Mucosa of gallbladder (tissue), 1 donor: Measurements from ENCODE around the gene GHSR. TPM values are rescaled to one million over a fixed set of nuclear protein-coding genes. Genes with fewer than 3 reads are reported as not detected.
A peak's percentile ranks its signal among the peaks of the same experiment; 100 is the strongest.

ENCODE experiments used
- DNase-seq: peaks from one replicate; pipeline ENCODE4 v3.0.0-alpha.2; 2020; ENCODE audit warnings: low spot score
- total RNA-seq: library from RNA; stranded (reverse); gene quantifications from one replicate; pipeline ENCODE4 v1.2.1, GENCODE V29; 2021
- donor health status: DM: no; HTN: no; CAD: no.

GHSR gene
- total RNA-seq, result not detected

DNA sequence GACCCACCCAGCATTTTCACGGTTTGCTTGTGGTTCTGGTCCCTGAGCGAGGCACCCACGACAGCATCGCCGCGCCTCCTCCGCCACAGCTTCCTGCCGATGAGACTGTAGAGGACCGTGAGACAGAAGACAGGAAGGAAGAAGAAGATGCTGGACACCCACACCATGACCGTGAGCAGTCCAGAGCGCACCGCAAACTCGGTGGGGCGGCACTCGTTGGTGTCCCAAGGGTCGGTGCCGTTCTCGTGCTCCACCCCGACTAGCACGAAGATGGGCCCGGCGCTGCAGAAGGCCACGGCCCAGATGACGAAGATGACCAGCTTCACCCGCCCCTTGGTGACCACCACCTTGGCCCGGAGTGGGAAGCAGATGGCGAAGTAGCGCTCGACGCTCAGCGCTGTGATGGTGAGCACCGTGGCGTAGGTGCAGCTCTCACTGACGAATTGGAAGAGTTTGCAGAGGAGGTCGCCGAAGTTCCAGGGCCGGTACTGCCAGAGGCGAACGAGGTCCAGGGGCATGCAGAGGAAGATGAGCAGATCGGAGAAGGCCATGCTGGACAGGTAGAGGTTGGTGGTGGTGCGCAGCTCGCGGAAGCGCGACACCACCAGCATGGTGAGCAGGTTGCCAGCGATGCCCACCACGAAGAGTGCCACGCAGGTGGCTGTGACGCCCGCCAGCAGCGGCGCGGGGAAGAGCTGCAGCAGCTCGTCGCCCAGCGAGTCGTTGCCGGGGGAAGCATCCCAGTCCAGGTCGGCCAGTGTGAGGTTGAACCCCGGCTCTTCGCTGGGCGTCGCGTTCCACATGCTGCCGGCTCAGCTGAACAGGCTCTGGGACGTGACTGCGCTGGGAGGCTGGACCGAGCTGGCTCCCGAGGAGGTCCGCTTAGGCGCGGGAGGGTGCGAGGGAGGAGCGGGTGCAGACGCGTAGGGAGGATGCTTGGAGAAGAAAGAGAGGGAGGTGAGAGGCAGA, at the start of gene GHSR:
TSS of gene GHSR (minus strand) at position 846 of the 969 bp plus-strand sequence. CDS start at position 803, 43 bp downstream.
- DNase-seq, result no peak

- peak; percentile 84 for DNase-seq
Observed at GRCh38 chr3:172490198-172490669, 42.0 kb upstream of the GHSR start.

GRCh38 chr3:172478116-172478515, 29.9 kb upstream of the GHSR start:
- DNase-seq, result no peak

DNA sequence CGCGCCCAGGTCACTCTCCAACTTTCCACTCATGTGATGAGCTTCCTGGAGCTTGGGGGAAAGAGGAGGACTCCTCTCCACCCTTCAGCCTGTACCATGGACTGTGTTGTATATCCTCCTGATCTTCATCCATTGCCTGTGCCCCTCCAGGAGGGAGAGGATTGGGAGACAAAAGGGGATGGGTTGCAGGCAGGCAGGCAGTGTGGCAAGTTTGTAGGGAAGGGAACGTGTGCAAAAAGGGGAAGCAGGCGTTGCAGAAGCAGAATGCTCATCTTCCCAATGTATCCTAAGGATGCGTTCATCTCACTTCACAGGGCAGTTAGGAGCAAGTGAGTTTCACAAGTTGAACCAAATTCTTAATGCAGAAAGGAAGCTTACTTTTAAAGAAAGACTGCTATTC, 28.1 kb upstream of the GHSR start:
- no peak for DNase-seq

DNA sequence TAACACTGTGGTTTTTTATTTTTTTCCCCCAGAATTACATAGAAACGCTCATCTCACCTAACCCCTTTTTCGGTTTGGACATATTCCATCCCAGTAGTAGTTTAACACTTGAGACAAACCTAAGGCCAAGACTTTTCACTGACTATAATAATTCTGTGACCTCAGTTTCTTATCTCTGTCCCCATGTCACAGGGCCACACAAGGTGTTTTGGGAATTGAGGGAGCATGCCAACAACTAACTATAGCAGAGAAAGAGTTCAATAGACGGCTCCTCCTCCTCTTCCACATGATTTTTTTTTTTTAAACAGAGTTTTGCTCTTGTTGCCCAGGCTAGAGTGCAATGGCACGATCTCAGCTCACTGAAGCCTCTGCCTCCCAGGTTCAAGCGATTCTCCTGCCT, 27.4 kb upstream of the GHSR start:
- no peak for DNase-seq

- no peak for DNase-seq
Observed at GRCh38 chr3:172471903-172472302, 23.6 kb upstream of the GHSR start.

DNA sequence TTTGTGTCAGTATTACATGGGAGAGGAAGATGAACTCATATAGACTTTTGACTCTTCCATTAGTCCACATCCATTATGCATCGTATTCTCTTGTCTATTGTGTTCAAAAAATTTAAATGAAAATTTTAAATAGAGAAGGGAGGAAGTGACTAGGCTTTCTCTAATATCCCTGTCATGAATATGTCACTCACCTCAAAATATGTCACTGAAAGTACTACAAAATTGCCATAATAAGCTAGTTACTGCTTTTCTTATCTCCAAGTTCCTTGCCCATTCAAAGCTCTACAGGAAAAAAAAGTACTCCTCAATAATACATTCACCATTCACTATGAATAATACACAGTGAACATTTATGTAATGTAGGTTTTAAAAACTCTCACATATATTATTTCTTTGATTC, 22.3 kb upstream of the GHSR start:
- no peak for DNase-seq

DNA sequence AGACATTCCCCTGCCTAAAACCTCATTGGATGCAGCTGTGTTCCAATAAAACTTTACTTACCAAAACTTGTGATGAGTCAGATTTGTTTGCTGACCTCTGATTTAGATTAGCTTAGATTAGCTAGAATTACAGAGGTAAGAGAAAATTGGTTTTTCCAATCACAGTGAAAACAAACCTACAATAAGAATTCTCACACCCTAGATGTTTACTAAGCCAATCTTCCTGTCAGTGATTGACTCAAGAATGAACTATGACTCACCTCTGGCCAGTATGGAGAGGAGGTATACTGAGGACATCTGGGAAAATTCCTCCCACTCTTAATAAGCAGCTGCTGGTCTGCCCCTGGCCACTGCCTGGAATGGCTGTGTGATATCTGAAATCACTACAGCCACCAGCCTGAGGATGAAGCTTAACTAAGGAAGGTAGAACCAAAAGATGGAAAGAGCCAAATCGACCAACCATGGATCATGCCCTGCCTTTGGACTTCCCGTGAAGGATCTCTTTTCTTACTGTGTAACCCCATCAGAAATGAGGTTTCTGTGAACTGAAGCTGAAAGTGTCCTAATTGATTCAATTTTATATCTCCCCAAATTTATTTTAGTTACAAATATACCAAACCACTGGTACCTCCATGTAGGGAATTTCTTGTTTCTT, 19.0 kb upstream of the GHSR start:
- DNase-seq, result no peak

DNA sequence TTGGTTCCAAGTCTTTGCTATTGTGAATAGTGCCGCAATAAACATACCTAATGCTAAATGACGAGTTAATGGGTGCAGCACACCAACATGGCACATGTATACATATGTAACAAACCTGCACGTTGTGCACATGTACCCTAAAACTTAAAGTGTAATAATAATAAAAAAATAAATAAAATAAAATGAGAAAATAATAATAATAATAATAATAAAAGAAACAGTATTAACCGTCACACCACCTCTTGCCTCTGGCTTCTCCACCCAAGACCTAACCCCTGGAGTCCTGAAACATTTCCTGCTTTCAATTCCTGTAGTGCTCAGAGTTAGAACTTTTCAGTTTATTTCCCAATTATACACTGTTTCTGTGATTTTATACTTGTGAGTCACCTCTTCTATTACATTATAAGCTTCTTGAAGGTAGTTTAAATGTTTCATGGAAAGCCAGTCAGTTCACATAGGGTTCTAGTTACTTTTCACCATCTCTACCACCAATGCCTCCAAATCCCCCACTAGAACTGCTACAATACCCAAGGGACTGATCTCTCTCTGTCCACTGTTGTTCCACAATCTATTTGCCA, 18.4 kb upstream of the GHSR start:
- DNase-seq, result no peak

- DNase-seq, result no peak
Observed at GRCh38 chr3:172465281-172465680, 17.0 kb upstream of the GHSR start.

DNA sequence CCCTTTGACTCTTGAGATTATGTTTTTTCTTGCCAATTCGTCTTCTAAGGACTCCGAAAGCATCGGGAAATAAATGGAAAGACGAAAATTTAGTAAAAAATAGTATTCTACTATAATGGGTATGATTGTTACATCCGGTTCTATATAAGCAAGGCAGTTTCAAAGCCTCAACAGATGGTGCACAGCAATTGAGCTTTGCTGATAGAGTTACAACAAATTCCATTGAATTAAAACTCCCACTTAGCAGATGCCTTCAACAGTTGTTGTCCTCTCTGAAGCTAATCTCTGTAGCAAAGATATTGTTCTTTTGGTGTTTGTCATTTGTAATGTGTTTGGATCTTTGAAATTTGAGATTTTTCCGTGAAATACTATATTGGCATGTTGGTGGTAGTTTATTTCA, 16.1 kb upstream of the GHSR start:
- no peak for DNase-seq

- DNase-seq, result no peak
Observed at GRCh38 chr3:172461530-172462138, 13.4 kb upstream of the GHSR start.

GRCh38 chr3:172456404-172456803, 8.1 kb upstream of the GHSR start:
- DNase-seq, result no peak

DNA sequence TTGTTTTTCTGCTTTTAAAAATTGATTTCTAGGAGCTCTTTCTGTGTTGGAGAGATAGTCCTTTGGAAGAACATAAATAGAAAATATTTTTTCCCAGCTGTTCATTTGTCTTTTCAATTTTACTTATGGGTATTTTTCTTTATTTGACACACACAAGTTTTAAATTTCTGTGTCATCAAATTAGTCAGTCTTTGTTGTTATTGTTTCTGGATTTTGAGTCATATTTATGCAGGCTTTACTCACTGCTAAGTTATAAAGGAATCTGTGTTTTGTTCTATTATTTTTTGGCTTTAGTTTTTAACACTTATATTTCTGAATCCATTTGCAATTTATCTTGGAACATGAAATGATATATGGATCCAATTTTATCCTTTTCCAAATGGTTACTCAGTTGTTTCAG, 5.9 kb upstream of the GHSR start:
- no peak for DNase-seq

- DNase-seq, result peak; percentile 18
Observed at GRCh38 chr3:172449466-172450149, 1.4 kb upstream of the GHSR start.

DNA sequence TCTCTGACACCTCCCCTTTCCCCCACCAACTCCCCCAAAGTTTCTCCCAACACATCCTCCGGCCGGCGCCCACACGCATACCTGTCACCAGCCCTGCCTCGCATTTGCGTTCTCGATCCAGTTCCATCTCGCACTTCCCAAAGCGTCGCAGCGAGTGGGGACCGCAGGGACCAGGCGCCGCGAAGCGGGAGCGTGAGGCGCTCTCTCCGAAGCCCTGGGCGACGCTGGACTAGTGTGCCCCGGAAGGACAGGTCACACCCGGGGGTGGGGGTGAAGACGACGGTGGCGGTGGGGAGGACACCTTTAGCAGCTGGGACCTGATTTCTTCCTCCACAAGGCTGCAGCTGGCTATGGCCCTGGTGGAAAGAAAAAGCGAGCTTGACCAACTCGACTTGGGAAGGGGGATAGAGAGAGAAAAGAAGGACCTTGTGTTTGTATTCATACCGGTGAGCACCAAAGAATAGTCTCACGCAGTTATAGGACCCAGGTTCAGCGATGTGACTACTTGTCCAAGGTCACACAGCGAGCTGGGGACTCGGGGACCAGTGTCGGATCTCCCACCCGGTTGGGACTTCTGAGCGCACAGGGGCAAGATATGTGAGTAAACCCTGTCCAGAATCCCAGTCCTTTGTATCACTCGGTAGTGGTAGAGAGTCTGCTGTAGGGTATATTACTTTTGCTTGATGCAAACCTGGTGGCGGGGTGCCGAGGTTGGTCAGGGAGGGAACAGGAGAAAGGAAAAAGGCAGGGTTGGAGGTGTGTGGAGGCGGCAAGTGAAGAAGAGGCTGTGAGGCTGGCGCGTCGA, 607 bp upstream of the GHSR start:
- no peak for DNase-seq

DNA sequence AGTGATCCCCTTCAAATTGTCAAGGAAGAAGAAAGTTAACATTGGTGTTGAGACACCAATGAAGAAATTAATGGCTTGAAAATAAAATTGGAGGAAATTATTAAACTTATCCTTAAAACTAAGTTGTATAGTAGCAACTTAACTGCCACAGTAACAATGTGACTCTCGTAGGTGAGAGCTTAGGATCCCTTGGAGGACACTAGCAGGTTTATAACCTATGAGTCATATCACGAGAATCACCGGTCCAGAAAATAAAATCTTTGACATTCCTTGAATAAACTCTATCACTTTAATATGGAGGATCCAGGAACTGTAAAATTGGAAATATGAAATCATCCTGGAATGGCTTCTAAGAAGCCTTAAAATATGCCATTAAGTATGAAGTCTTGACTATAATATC, 2.1 kb downstream of the GHSR start:
- DNase-seq, result no peak

DNA sequence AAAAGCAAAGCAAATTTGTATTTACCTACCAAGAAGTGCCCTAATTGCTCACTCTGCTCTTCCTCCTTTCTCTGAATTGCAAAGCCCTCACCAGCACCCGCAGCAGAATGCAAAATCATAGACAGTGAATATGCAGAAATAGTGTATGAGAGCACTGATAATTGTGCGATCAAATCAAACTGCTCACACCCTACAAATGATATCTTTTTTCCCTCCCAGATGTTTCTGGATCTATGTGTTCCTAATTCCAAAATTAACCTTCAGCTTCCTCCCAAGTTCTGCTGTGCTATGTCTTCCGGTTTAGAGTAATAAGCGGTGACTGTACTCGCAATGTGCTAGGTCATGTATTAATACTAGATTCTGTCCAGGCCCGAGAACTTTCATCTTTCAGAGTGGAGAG, 3.4 kb downstream of the GHSR start:
- DNase-seq, result no peak

DNA sequence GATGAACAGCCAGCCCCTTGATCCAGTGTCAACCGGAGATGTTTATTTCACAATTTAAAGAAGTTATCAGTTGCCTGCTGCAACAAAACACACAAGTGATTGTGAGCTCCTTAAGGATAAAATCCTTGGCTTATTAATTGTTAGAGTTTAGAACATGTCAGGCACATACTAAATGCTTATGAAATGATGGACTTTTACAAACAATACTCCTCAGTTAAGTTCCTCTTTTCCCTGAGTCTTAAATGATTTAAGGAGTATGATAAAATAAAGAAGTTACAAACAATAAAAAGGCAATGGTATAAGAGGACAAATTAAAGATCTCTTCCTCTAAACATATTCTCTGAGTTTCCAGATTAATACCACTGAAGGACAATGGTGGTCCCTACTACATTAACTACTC, 5.7 kb downstream of the GHSR start:
- no peak for DNase-seq

DNA sequence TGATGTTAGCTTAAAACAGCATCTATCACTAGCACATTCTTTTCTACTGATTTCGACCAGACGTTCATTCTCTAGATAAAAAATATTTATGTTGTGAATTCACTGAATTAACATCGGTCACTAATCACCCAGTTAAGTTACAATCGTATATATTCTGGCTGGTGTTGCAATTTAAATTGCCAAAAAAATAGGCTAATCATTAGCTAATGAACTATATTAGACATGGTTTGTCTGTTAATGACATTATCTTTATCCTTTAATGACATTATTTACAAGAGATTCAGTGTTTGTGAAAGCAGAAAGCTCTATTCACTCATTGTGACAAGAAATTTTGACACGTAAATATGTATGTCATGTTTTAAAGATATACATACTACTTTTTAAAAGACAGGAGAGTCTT, 6.7 kb downstream of the GHSR start:
- no peak for DNase-seq

DNA sequence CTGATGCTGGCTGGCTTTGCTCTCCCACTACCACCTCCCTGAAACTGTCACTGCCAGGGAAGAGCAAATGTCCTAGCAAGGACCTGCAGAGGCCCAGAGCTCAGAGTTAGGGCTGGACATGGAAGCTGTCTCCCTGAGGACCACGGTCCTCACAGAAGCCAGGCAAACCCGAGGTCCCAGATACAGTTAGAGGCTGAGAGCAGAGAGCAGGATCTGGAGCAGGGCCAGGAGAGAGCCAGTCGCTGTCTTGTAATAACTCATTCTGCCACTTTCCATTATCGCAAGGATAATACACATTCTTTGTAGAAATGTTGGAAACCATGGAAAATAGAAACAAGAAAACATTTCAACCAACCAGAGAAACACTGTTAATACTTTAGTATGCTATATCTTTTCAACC, 10.1 kb downstream of the GHSR start:
- DNase-seq, result no peak
